ENCODE results near the gene MYBBP1A.

Gene MYBBP1A

DNA sequence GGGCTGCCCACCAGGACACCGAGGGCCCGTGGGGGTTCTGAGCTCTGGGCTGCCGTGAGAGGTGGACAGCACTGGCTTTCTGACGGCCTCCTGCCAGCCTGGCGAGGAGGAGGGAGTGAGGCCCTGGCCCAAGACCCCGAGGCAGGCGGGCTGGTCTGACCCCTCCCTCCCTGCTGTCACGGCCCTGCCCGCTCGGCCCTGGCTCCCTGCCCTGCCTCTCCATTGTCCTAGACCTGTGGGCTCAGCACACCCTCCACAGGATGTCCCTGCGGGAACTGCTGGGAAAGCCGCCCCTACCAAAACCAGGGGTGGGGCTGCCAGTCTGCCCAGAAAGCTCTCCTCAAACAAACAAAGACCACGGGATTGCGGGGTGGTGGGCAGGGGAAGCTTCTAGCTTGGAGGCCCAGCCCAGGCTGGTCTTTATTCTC lies 35.8 kb downstream of the MYBBP1A start:
- no peak for DNase-seq (ENCODE audit: low read depth)

GRCh38 chr17:4518901-4519300 lies 36.3 kb downstream of the MYBBP1A start:
- DNase-seq (ENCODE audit: low read depth): no peak

- DNase-seq (ENCODE audit: low read depth): no peak
These were observed 38.4 kb downstream of the MYBBP1A start for GRCh38 chr17:4516735-4517134.

DNA sequence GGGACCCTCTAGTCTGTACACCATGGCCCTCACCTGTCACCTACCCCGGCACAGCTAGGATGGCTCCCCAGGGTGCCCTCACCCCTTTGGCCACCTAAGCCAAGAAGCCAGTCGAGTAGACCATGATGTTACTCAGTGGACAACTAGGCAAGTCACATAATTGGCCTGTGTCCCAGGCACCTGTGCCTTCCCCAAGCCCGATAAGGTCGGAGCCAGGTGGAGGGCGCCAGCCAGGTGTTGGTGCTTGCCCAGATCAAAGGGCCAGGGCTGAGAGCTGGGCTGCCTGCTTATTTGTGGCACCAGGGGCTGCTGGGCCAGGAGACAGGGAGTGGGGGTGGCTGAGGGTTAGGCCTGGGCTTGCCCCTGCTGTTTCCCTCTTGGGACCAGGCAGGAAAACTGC lies 39.7 kb downstream of the MYBBP1A start:
- DNase-seq (ENCODE audit: low read depth): no peak

GRCh38 chr17:4514779-4515178 lies 40.4 kb downstream of the MYBBP1A start:
- no peak for DNase-seq (ENCODE audit: low read depth)

DNA sequence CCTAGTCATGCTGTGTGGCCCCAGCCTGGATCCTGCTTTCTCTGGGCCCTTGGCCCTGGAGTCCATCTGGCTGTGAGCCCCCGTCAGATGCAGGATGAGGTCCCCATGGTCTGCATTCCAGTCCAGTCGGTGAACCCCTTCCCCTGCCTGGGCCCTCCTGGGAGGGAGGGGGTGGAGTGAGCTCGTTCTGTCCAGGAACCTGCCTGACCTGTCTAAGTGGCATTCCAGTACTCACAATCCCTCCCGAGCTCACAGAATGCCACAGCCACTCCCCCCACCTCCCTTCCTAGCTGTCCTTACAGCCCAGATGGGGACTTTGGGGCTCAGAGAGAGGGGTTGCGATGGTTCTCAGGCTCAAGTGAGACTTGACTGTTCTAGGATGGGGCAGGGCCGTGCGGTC lies 41.0 kb downstream of the MYBBP1A start:
- DNase-seq (ENCODE audit: low read depth): no peak

GRCh38 chr17:4513113-4514032 lies 41.8 kb downstream of the MYBBP1A start:
- DNase-seq (ENCODE audit: low read depth): no peak

DNA sequence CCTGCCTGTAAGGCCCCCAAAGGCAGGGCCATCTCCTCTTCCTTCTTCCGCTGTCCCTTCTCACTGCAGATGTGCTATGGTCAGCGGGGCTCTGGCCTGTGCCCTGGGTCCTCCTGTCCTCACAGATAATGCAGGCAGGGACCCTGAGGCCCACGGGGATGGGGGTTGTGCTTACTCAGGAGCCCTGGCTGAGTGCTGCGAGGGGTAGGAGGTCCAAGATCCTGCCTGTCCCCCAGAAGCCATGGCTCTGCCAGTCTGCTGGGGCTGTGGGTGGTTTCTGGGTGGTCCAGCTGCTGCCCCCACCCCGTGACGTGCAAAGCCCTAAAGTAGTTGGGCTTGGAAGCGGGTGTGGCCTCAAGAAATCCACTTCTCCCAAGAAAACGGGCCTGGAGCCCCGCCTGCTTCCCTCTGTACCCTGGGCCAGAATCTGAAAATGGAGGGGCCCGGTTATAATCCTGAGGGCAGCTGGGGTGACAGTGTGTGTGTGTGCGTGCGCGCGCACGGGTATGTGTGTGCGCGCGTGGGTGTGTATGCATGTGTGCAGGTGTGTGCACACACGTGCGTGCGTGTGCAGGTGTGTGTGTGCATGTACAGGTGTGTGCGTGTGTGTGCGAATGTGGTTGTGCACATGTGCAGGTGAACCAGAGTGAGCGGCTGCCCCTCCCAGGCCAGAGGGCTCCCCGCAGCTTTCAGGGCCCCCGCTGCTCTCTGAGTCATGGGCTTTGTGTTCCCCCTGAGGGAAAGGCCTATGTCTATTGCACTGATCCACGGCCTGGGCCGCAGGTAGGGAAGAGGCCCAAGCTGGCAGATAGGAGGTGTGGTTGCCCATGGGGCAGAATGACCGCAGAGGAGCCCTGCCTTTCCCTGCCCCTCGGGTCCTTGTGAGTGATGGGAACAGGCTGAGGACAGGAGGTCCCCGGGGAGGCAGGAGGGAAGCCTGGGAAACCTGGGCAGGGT lies 42.8 kb downstream of the MYBBP1A start:
- no peak for DNase-seq (ENCODE audit: low read depth)

GRCh38 chr17:4511199-4511932 lies 43.8 kb downstream of the MYBBP1A start:
- DNase-seq (ENCODE audit: low read depth): no peak

DNA sequence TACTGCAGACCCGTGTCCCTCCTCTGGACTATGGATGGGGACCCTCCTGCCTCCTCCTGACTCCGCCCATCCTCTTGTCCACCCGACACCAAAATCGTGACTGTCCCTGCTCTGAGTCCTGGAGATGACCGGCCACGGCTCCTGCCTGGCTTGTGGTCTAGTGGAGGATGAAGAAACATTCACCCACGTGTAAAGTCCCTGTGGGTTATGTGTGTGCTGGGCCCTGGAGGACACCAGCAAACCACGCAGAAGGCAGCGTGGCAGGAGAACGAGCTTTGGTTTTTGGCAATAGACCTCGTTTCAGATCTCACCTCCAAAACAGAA lies 44.6 kb downstream of the MYBBP1A start:
- DNase-seq (ENCODE audit: low read depth): no peak

DNA sequence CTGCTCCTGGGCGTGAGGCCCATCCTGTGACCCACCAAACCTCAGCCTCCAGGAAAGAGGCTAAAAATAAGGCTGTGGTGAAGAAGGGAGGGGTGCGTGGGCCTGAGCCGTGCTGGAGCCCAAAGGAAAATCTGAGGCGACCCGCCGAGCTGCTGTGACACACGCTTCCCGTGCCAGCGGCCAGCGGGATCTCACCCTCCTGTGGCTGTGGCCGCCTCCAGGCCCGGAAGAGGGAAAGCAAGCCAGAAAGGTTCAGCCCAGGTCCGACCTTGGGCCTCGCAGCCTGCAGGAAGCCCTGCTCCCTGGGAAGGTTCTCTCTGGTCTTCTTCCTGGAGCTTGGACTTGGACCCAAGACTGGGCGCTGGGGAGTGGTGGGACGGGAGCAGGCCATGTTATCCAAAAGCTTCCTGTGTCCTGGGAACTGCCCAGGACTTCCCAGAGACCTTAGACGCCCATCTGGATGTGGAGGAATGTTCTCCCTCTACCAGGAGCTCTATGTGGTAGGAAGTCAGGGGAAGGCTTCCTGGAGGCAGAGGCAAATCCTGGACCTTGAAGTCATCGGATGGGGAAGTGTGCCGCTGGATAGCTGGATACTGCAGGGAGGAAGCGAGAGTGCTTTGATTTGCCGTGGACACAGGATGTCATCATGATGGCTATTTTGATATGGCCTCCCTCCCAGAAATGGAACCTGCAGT lies 45.1 kb downstream of the MYBBP1A start:
- no peak for DNase-seq (ENCODE audit: low read depth)

DNA sequence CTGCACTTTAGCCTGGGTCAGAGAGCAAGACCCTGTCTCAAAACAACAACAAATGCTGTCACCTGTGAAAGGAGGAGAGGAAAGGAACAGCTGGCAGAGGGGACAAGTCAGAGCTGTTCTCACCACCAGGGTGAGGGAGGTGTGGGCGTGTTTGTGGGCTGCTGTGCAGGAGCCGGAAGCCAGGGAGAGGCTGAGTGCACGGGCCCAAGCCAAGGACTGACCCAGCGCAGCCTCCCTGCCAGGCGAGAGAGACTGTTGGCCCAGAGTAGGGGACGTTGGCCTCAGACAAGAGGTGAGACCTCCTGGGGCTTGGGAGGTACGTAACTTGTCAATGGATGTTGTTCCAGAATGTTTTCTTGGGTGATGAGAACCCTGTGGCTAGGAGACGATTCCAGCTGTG lies 45.8 kb downstream of the MYBBP1A start:
- no peak for DNase-seq (ENCODE audit: low read depth)

DNA sequence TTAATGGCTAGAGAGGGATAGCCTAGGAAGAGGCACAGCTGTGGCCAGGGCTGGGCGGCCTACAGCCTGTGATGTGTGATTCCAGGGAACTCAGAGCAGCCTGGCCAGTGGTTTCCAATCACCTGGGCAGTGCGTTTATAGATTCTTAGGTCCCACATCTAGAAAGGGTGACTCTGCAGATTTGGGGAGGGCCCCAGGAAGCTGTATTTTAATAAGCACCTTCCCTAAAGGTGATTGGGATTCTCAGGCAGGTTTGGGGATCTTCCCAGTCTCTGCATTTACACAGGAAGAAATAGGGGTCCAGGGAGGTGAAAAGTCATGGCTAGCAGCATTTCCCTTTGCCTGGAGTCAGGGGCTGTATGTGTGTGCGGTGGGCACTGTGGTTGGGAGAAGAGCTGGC lies 47.0 kb downstream of the MYBBP1A start:
- no peak for DNase-seq (ENCODE audit: low read depth)

DNA sequence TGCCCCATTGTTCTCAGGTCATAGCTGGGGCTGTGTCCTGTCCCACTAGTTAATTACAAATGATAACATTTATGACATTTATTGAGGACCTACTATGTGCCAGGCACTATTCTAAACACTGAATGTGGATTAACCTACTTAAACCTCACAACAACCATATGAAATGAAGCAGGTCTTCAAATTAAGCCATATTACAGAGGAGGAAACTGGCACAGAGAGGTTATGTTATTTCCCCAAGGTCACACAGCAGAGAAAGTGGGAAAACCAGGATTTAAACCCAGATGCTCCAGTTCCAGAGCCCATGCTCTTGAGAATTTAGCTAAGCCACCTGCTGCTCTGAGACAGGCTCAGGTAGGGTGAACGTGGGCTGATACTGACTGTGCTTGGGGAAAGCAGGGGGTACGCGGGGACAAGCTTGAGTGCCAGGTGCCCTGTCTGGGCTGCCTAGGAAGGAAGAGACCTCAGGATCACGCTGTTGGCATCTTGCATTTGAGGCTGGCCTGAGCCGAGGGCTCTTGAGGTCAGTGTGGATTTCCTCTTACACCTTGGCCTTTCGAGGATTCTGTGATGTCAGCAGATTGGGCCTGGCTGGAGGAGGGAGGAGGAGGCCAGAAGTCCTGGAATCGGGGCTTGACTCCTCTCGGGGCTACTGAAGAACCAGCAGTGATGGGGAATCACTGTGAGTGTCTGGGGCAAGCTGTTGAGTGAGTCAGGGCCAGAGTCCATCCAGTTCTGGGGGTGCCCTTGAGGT lies 47.6 kb downstream of the MYBBP1A start:
- DNase-seq (ENCODE audit: low read depth): no peak

DNA sequence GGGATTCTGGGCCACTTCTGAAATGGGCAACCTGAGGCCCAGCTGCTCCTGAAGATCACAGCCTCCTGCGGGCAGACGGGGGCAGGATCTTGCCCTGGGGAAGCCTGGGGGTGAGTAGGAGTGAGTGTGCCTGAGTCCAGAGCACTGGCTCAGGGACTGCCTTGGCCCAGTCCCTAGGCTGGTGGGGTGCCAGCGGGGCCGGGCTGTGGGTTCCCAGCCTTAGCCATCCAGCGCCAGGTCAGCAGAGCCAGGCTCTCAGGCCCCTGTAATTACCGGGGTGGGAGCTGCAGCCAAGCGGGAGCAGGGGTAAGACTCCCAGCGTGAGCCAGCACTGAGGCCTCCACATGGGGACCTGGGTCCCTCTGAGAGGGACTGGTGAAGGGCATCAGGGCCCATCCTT lies 48.3 kb downstream of the MYBBP1A start:
- no peak for DNase-seq (ENCODE audit: low read depth)

DNA sequence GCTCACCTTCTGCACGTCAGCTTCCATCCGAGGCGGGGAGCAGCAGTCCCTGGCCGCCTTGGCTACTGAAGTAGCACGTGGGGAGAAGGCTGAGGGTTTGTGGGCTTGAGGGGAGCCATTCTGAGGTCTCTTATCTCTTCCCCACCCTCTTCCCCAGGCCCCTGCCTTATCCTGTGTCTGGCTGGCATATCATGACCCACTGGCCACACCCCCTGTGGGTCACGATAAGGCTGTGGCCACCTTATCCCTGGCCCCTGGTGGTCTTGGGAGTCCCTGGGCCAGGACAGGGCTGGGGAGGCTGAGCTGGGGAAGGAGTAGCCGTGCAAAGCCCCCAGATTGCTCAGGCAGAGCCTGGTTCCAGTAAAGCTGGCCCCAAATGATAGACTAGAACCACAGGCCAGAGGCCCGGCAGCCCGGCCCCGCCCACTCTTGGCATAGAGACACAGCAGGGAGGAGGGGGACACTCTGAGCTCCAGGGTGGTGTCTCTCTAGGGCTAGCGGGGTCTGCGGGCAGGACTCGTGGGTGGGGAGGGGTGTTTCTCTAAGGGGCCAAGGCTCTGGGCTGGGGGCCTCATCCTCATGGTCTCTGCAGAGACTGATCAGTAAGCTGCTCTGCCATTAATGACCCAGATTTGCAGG lies 48.9 kb downstream of the MYBBP1A start:
- DNase-seq (ENCODE audit: low read depth): no peak

DNA sequence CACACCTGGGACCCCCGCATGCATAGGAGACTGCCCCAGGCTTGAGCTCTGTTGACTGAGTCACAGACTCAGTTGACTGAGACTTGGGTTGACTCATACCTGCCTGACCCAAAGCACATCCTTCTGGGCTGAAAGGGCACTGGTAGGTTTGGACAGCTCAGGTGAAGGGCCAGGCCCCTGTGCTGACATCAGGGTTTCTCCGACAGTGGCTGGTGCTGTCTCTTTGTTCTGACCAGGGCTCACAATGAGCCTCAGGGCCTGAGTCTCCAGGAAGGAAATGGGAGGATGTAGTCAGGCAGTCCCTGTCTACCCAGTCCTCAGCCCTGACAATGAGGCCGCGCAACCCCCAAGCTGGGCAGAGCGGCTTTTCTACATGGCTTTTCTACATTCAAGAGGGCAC lies 50.0 kb downstream of the MYBBP1A start:
- DNase-seq (ENCODE audit: low read depth): no peak

DNA sequence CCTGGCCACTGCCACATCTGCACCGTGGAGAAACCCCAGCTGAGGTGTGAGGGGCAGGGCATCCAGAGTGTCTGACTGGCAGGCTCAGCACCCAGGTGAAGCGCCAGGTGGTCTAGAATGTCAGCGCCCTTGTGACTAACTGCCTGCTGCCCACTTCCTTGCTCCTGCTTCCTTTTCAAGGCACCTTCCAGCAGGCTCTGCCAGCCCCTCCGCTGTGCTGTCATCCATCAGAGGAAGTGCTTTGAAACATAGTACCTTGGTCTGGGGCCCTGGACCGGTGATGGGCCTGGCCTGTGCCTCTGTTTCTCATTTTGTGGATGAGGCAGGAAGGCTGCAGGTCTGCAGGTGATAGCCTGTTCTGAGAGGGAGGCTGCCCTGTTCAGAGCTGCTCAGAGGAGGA lies 51.0 kb downstream of the MYBBP1A start:
- no peak for DNase-seq (ENCODE audit: low read depth)

- no peak for DNase-seq (ENCODE audit: low read depth)
These were observed 51.7 kb downstream of the MYBBP1A start for GRCh38 chr17:4503283-4504025.

Measured in activated T-helper 9 cell treated with anti-CD3 and anti-CD28 coated beads, Interleukin-2, amount 50 U/mL, for 16 hours (primary cell).